Liver (tissue), 5 donors: Measurements from ENCODE around the gene AVPR1B. TPM values are rescaled to one million over a fixed set of nuclear protein-coding genes. Genes with fewer than 3 reads are reported as not detected.

ENCODE experiments used
- polyA plus RNA-seq, 2 donors: library from polyadenylated mRNA; stranded (reverse) in 1 of 2; unstranded in 1 of 2; fragments of 200-250 nt in 1 of 2; fragments of >200 nt in 1 of 2; fragmentation: Nextera tagmentation in 1 of 2; extraction: Ambion mirVana in 1 of 2; gene quantifications; one replicate each; pipeline versions ENCODE4 v1.2.1 to v1.2.3, GENCODE V29; 2013 to 2015
- small RNA-seq: library from RNA; depleted of rRNA; stranded (forward); fragments of <200 nt; gene quantifications from one replicate; pipeline ENCODE3, GENCODE V24; 2014
- total RNA-seq, 2 donors: library from RNA; depleted of rRNA; stranded (reverse); fragments of >200 nt; gene quantifications; one replicate each; pipeline ENCODE4 v1.2.3, GENCODE V29; 2014
- donor health status: healthy.
- donor health status: healthy.
- donor health status: healthy.

Gene AVPR1B
- total and polyA plus RNA-seq, 4 donors, result not detected

Small RNAs within 50 kb of the gene (small RNA-seq; reads per million reads assigned to genes)
- gene RF00271, result not detected

Other genes with a start within 250 kb of the AVPR1B start
- not detected for gene SLC26A9, start 173.9 kb downstream of the AVPR1B start, total RNA-seq
- not detected for gene SLC26A9, start 173.9 kb downstream of the AVPR1B start, polyA plus RNA-seq
- under 1 TPM in 1 of 2 donors, not detected in 1; 0.89 TPM for gene RAB7B, start 114.0 kb downstream of the AVPR1B start, total RNA-seq
- gene RAB7B, start 114.0 kb downstream of the AVPR1B start, polyA plus RNA-seq, result under 1 TPM; 0.08 to 0.20 TPM
- 10 to 100 TPM in 1 of 2 donors, under 1 TPM in 1; under 0.01 to 32.8 TPM for gene CTSE, start 93.5 kb downstream of the AVPR1B start, total RNA-seq
- gene CTSE, start 93.5 kb downstream of the AVPR1B start, polyA plus RNA-seq, result under 1 TPM; 0.03 to 0.08 TPM
- 1 to 10 TPM in 1 of 2 donors, under 1 TPM in 1; 0.67 to 2.8 TPM for gene RHEX, start 64.2 kb downstream of the AVPR1B start, total RNA-seq
- gene RHEX, start 64.2 kb downstream of the AVPR1B start, polyA plus RNA-seq, result under 1 TPM; 0.15 to 0.26 TPM
- 10 to 100 TPM in 1 of 2 donors, under 1 TPM in 1; 0.59 to 10.8 TPM for gene FAM72A, start 85.5 kb upstream of the AVPR1B start, total RNA-seq
- gene FAM72A, start 85.5 kb upstream of the AVPR1B start, polyA plus RNA-seq, result under 1 TPM; 0.36 to 0.84 TPM
- 10 to 100 TPM; 23.5 to 25.2 TPM for gene SRGAP2, start 86.2 kb upstream of the AVPR1B start, total RNA-seq
- gene SRGAP2, start 86.2 kb upstream of the AVPR1B start, polyA plus RNA-seq, result 1 to 10 TPM; 6.6 to 7.7 TPM